Measurements from ENCODE around the gene RTKN.
"Not testable (repeated sequence)": the region's sequence is repeated elsewhere in the genome, so short reads cannot be mapped to it uniquely, and the experiment has no call there.

The RTKN gene

GRCh38 chr2:74441690-74442482 lies at the start of gene RTKN:
RTKN (minus strand) TSS chr2:74441937; CDS start chr2:74441816, 121 bp downstream.
- in situ Hi-C loops (cut with MboI; ENCODE audit: low sequenced_read_pairs) = no loop called here

- in situ Hi-C loops (cut with MboI; ENCODE audit: low sequenced_read_pairs) = no loop called here
Observed at GRCh38 chr2:74489906-74490305, 48.2 kb upstream of the RTKN start.

- in situ Hi-C loops (cut with MboI; ENCODE audit: low sequenced_read_pairs) = no loop called here
Observed at GRCh38 chr2:74488643-74489481, 47.1 kb upstream of the RTKN start.

- in situ Hi-C loops (cut with MboI; ENCODE audit: low sequenced_read_pairs) = no loop called here
Observed at GRCh38 chr2:74486141-74486540, 44.4 kb upstream of the RTKN start.

- in situ Hi-C loops (cut with MboI; ENCODE audit: low sequenced_read_pairs) = not testable (repeated sequence)
Observed at GRCh38 chr2:74483675-74484164, 42.0 kb upstream of the RTKN start.

- in situ Hi-C loops (cut with MboI; ENCODE audit: low sequenced_read_pairs) = no loop called here
Observed at GRCh38 chr2:74482801-74483674, 41.3 kb upstream of the RTKN start, which contains the start of the genes CCDC142 and TTC31. CCDC142 (minus strand) TSS chr2:74482998; CDS start chr2:74482837, 161 bp downstream. TTC31 (plus strand) TSS chr2:74483081; CDS start chr2:74483096, 15 bp downstream.

GRCh38 chr2:74481961-74482800 lies 40.4 kb upstream of the RTKN start:
- in situ Hi-C loops (cut with MboI; ENCODE audit: low sequenced_read_pairs) = no loop called here

GRCh38 chr2:74481431-74481830 lies 39.7 kb upstream of the RTKN start:
- in situ Hi-C loops (cut with MboI; ENCODE audit: low sequenced_read_pairs) = no loop called here

- in situ Hi-C loops (cut with MboI; ENCODE audit: low sequenced_read_pairs) = no loop called here
Observed at GRCh38 chr2:74474899-74475298, 33.2 kb upstream of the RTKN start.

GRCh38 chr2:74474481-74474880 lies 32.7 kb upstream of the RTKN start:
- in situ Hi-C loops (cut with MboI; ENCODE audit: low sequenced_read_pairs) = no loop called here

- in situ Hi-C loops (cut with MboI; ENCODE audit: low sequenced_read_pairs) = no loop called here
Observed at GRCh38 chr2:74472945-74473258, 31.2 kb upstream of the RTKN start.

GRCh38 chr2:74472086-74472944 lies 30.6 kb upstream of the RTKN start, which contains the start of gene MRPL53:
MRPL53 (minus strand) TSS chr2:74472680; CDS start chr2:74472660, 20 bp downstream.
- in situ Hi-C loops (cut with MboI; ENCODE audit: low sequenced_read_pairs) = no loop called here

- in situ Hi-C loops (cut with MboI; ENCODE audit: low sequenced_read_pairs) = no loop called here
Observed at GRCh38 chr2:74471332-74472065, 29.8 kb upstream of the RTKN start.

- in situ Hi-C loops (cut with MboI; ENCODE audit: low sequenced_read_pairs) = not testable (repeated sequence)
Observed at GRCh38 chr2:74470742-74471141, 29.0 kb upstream of the RTKN start.

GRCh38 chr2:74464406-74464805 lies 22.7 kb upstream of the RTKN start:
- in situ Hi-C loops (cut with MboI; ENCODE audit: low sequenced_read_pairs) = no loop called here

GRCh38 chr2:74462786-74463105 lies 21.0 kb upstream of the RTKN start:
- in situ Hi-C loops (cut with MboI; ENCODE audit: low sequenced_read_pairs) = no loop called here

GRCh38 chr2:74462054-74462785 lies 20.5 kb upstream of the RTKN start:
- in situ Hi-C loops (cut with MboI; ENCODE audit: low sequenced_read_pairs) = no loop called here
